HepG2 (cell line): ENCODE data around the gene MRPL28. TPM values are rescaled to one million over a fixed set of nuclear protein-coding genes. Genes with fewer than 3 reads are reported as not detected.

ENCODE experiments used
- ATAC-seq: fragments of 200-7000 bp; cut with Tn5 transposase; 3 replicates; pipeline ENCODE4 v1.9.1; 2020; ENCODE audit warnings: mild to moderate bottlenecking, moderate library complexity
- BruUV-seq: library from RNA; stranded (reverse); fragments of 400-500 nt; replicated peaks from 2 replicates; lab custom pipeline; 2021; lab: Mats Ljungman, UMichigan
- CTCF ChIA-PET: fragments of 300-600 bp; formaldehyde crosslinking; extraction: SDS; loops from one replicate; lab custom pipeline; 2021; ENCODE audit warnings: low total read pairs, inconsistent platforms, low intra/inter-chr PET ratio; lab: Yijun Ruan, JAX
- POLR2A ChIA-PET: fragments of 350-600 bp; sonication (Branson Sonifier 250); formaldehyde crosslinking; loops from one replicate; lab custom pipeline; 2020; ENCODE audit warnings: antibody characterized with exemption, inconsistent platforms; lab: Yijun Ruan, JAX
- DNase-seq: peaks from one replicate; pipeline ENCODE4 v3.0.0-alpha.2; 2015; ENCODE audit warnings: low spot score
- FAIRE-seq: peaks from 3 replicates; lab custom pipeline; 2011; peaks lifted over from hg19 to GRCh38; lab: Jason Lieb, UNC
- H2AFZ ChIP-seq: one replicate; pipeline ENCODE4 v1.6.1; 2011; ENCODE audit warnings: low read length, inconsistent platforms
- H3K27ac ChIP-seq: fragments of 300-600 bp; 3 replicates; pipeline ENCODE4 v1.8.0; 2011; ENCODE audit warnings: mixed run types, mild to moderate bottlenecking, mixed read lengths, low read length, inconsistent platforms; ENCODE audit not compliant: insufficient read depth; ENCODE audit errors: extremely low read length
- H3K27me3 ChIP-seq, 2 experiments: fragments of 200-600 bp in 1 of 2; 2 replicates in 1 of 2; 3 replicates in 1 of 2; pipeline versions ENCODE4 v1.6.0 to v1.8.0; 2011; ENCODE audit warnings: low read length in 2 of 2, mild to moderate bottlenecking in 2 of 2, moderate library complexity in 2 of 2, inconsistent platforms in 1 of 2; ENCODE audit not compliant: insufficient read depth in 2 of 2, control insufficient read depth in 1 of 2
- H3K36me3 ChIP-seq, 2 experiments: fragments of 200-600 bp in 1 of 2; replicated peaks in 1 of 2; 2 replicates in 1 of 2; 3 replicates in 1 of 2; pipeline versions ENCODE4 v1.5.1 to v1.8.0; 2011; ENCODE audit warnings: low read length in 2 of 2, inconsistent platforms in 1 of 2; ENCODE audit not compliant: insufficient read depth in 2 of 2, control insufficient read depth in 1 of 2
- H3K4me1 ChIP-seq: 2 replicates; pipeline ENCODE4 v1.5.1; 2012; ENCODE audit warnings: low read length, inconsistent platforms; ENCODE audit not compliant: insufficient read depth
- H3K4me2 ChIP-seq: 2 replicates; pipeline ENCODE4 v1.6.0; 2011; ENCODE audit warnings: low read depth, low read length, inconsistent platforms
- H3K4me3 ChIP-seq, 3 experiments: fragments of 200-600 bp in 1 of 3; sonication (generic), shearing (Covaris generic) in 1 of 3; replicated peaks in 1 of 3; 2 replicates each; pipeline ENCODE4 v1.5.1; 2011 to 2016; ENCODE audit warnings: low read length in 3 of 3, inconsistent platforms in 2 of 3, low read depth in 2 of 3, mild to moderate bottlenecking in 2 of 3, control low read depth in 1 of 3, mixed read lengths in 1 of 3; ENCODE audit not compliant: insufficient read depth in 1 of 3
- H3K79me2 ChIP-seq: one replicate; pipeline ENCODE4 v1.6.1; 2011; ENCODE audit warnings: low read length, inconsistent platforms; ENCODE audit not compliant: insufficient read depth
- H3K9ac ChIP-seq: 2 replicates; pipeline ENCODE4 v1.6.0; 2011; ENCODE audit warnings: mild to moderate bottlenecking, low read depth, low read length, inconsistent platforms; ENCODE audit not compliant: insufficient read depth
- H3K9me3 ChIP-seq: 2 replicates; pipeline ENCODE4 v1.5.1; 2012; ENCODE audit warnings: mild to moderate bottlenecking, low read length
- H4K20me1 ChIP-seq: 2 replicates; pipeline ENCODE4 v1.6.0; 2011; ENCODE audit warnings: inconsistent platforms, mild to moderate bottlenecking, low read length, moderate library complexity; ENCODE audit not compliant: insufficient read depth
- BRD4 ChIP-seq: sonication (generic); formaldehyde crosslinking; IDR thresholded peaks from 2 replicates; pipeline ENCODE4 v1.4.0; 2020; ENCODE audit warnings: missing genetic modification reagents
- CEBPZ ChIP-seq: IDR thresholded peaks from 2 replicates; pipeline ENCODE4 v1.6.1; 2012; ENCODE audit warnings: low read length, improper control_type of control experiment
- FOSL1 ChIP-seq: sonication (generic); formaldehyde crosslinking; IDR thresholded peaks from 2 replicates; pipeline ENCODE4 v1.9.0; 2021; ENCODE audit warnings: missing genetic modification reagents, borderline replicate concordance
- FOXP4 ChIP-seq: sonication (generic); formaldehyde crosslinking; IDR thresholded peaks from 2 replicates; pipeline ENCODE4 v1.4.0; 2020; ENCODE audit warnings: missing genetic modification reagents
- HOMEZ ChIP-seq: IDR thresholded peaks from 2 replicates; pipeline ENCODE4 v1.6.1; 2016; ENCODE audit warnings: low read depth
- KAT7 ChIP-seq: IDR thresholded peaks from 2 replicates; pipeline ENCODE4 v1.6.1; 2018; ENCODE audit warnings: borderline replicate concordance, missing compliant biosample characterization
- MYPOP ChIP-seq: sonication (generic); formaldehyde crosslinking; IDR thresholded peaks from 2 replicates; pipeline ENCODE4 v1.8.1; 2023; ENCODE audit warnings: mild to moderate bottlenecking, moderate library complexity, missing genetic modification reagents
- NAIF1 ChIP-seq: sonication (generic); formaldehyde crosslinking; IDR thresholded peaks from 2 replicates; pipeline ENCODE4 v1.5.0; 2020; ENCODE audit warnings: mild to moderate bottlenecking, missing genetic modification reagents, borderline replicate concordance
- PHF8 ChIP-seq: sonication (generic); formaldehyde crosslinking; IDR thresholded peaks from 2 replicates; pipeline ENCODE4 v1.5.0; 2020; ENCODE audit warnings: missing genetic modification reagents
- PTBP1 ChIP-seq: fragments of 200-400 bp; formaldehyde crosslinking; IDR thresholded peaks from 2 replicates; pipeline ENCODE4 v1.6.1; 2018; ENCODE audit warnings: low read length, low read depth; ENCODE audit not compliant: poor library complexity, severe bottlenecking
- SP2 ChIP-seq: sonication (generic); formaldehyde crosslinking; IDR thresholded peaks from 2 replicates; pipeline ENCODE4 v1.5.1; 2020; ENCODE audit warnings: mild to moderate bottlenecking, missing genetic modification reagents
- SSRP1 ChIP-seq: IDR thresholded peaks from 2 replicates; pipeline ENCODE4 v1.6.1; 2016; ENCODE audit warnings: control low read depth
- TEAD3 ChIP-seq: optimal IDR thresholded peaks from 2 replicates; pipeline ENCODE3; 2016; ENCODE audit warnings: borderline replicate concordance
- TP53 ChIP-seq: sonication (generic); formaldehyde crosslinking; conservative IDR thresholded peaks from 2 replicates; pipeline ENCODE4 v1.4.0; 2020; ENCODE audit warnings: missing genetic modification reagents
- ZBTB25 ChIP-seq: IDR thresholded peaks from 2 replicates; pipeline ENCODE4 v1.6.1; 2018; ENCODE audit warnings: missing genetic modification reagents
- ZFP1 ChIP-seq: IDR thresholded peaks from 2 replicates; pipeline ENCODE4 v1.6.1; 2016
- ZNF556 ChIP-seq: sonication (generic); formaldehyde crosslinking; IDR thresholded peaks from 2 replicates; pipeline ENCODE4 v1.4.0; 2020; ENCODE audit warnings: mild to moderate bottlenecking, missing genetic modification reagents, borderline replicate concordance
- ZNF562 ChIP-seq: sonication (generic); formaldehyde crosslinking; IDR thresholded peaks from 2 replicates; pipeline ENCODE4 v1.8.0; 2022; ENCODE audit warnings: missing genetic modification reagents, borderline replicate concordance
- WGBS: methylation state at CpG from one replicate; pipeline ENCODE4 v1.1.6; 2017; ENCODE audit warnings: low lambda C conversion rate; 5-methylcytosine and 5-hydroxymethylcytosine counted together
- in situ Hi-C: cut with HindIII; loops from 2 replicates; pipeline ENCODE4 v1.10.0; 2017; ENCODE audit warnings: low pct_unique_long_range_greater_than_20kb; ENCODE audit not compliant: extremely low pct_ligation_motif_present
- intact Hi-C: fragments of 100-400 bp; cut with micrococcal nuclease; formaldehyde crosslinking; loops from one replicate; pipeline ENCODE4 v1.10.0; 2022; ENCODE audit not compliant: unreplicated experiment
- polyA plus RNA-seq, 8 experiments: library from polyadenylated mRNA; depleted of rRNA in 3 of 8; stranded (reverse) in 7 of 8; unstranded in 1 of 8; fragments of >200 nt; fragmentation: Illumina TruSeq in 4 of 8; extraction: Trizol in 4 of 8; gene quantifications; 2 replicates each; pipeline versions ENCODE4 v1.2.1 to v1.2.3, GENCODE V29; 2011 to 2016; ENCODE audit warnings: low read depth in 4 of 8, missing spikeins in 1 of 8, mixed read lengths in 1 of 8; ENCODE audit not compliant: insufficient read depth in 1 of 8
- total RNA-seq, 5 experiments: library from RNA; depleted of rRNA; stranded (reverse); fragments of >200 nt; fragmentation: Illumina TruSeq; extraction: Trizol; gene quantifications; 2 replicates each; pipeline ENCODE4 v1.2.3, GENCODE V29; 2016; ENCODE audit warnings: low read depth in 1 of 5

MRPL28 gene
- total and polyA plus RNA-seq, 2 of the 13 experiments (the other 11 are each of a cell fraction or from before 2014, with no cell fraction given) = 114 to 135 TPM

GRCh38 chr16:336269-336668 lies 34.1 kb downstream of the MRPL28 start:
- H4K20me1 ChIP-seq = peaks cover 35% of the 10 kb centered on the region
- ChIA-PET POLR2A (no interaction called here), CTCF (no interaction called here)
- no peak for TF ChIP-seq TP53 (CRISPR knock-in tag)
- TF ChIP-seq PHF8 (CRISPR knock-in tag) = no peak
- no peak for TF ChIP-seq SSRP1 (CRISPR knock-in tag)
- no peak for TF ChIP-seq NAIF1
- no peak for TF ChIP-seq FOSL1 (CRISPR knock-in tag)
- TF ChIP-seq TEAD3 (CRISPR knock-in tag) = no peak
- TF ChIP-seq HOMEZ (CRISPR knock-in tag) = no peak
- no peak for TF ChIP-seq ZNF562 (CRISPR knock-in tag)
- TF ChIP-seq BRD4 = no peak
- TF ChIP-seq ZBTB25 (CRISPR knock-in tag) = no peak
- TF ChIP-seq MYPOP (CRISPR knock-in tag) = no peak
- TF ChIP-seq SP2 (CRISPR knock-in tag) = no peak
- no peak for TF ChIP-seq FOXP4 (CRISPR knock-in tag)
- TF ChIP-seq ZFP1 (CRISPR knock-in tag) = no peak
- no peak for TF ChIP-seq CEBPZ
- no peak for TF ChIP-seq ZNF556 (CRISPR knock-in tag)
- TF ChIP-seq PTBP1 = no peak
- TF ChIP-seq KAT7 = no peak
- no peaks in the 10 kb centered on the region for H3K9me3 ChIP-seq
- no peaks in the 10 kb centered on the region for H3K27me3 ChIP-seq
- BruUV-seq = no TSS peak
- 97% methylated on average over 10 of the region's 11 CpGs for WGBS
- no peak overlapping the region for H3K9ac ChIP-seq
- no peak overlapping the region for H3K27ac ChIP-seq
- FAIRE-seq = no peak
- intact Hi-C loops (no loop called here), in situ Hi-C loops (no loop called here)
- peaks cover 87% of the 10 kb centered on the region for H3K4me1 ChIP-seq
- H3K36me3 ChIP-seq = peaks cover 0 to 2% of the 10 kb centered on the region in 2 experiments; a peak in 1 of 5 replicates
- DNase-seq = no peak
- no peak overlapping the region for H3K4me2 ChIP-seq
- no peak overlapping the region for H3K4me3 ChIP-seq
- H3K79me2 ChIP-seq = peaks cover 90% of the 10 kb centered on the region
- no peak overlapping the region for H2AFZ ChIP-seq
- ATAC-seq = no peak
